Stimulated activated CD4-positive, alpha-beta T cell treated with anti-CD3 and anti-CD28 coated beads, Interleukin-4, amount 100 ng/mL, for 24 hours (primary cell): Measurements from ENCODE around the gene LRRC70.
"Not testable (repeated sequence)": the region's sequence is repeated elsewhere in the genome, so short reads cannot be mapped to it uniquely, and the experiment has no call there.

Source experiments
- DNase-seq: peaks from one replicate; pipeline ENCODE4 v3.0.0-alpha.2; 2020

The LRRC70 gene

GRCh38 chr5:62608529-62609511 is 30.2 kb downstream of the LRRC70 start:
- DNase-seq, result no peak

GRCh38 chr5:62614355-62614754 is 35.7 kb downstream of the LRRC70 start:
- no peak for DNase-seq

- DNase-seq, result no peak
Observed at GRCh38 chr5:62616615-62617277, 38.1 kb downstream of the LRRC70 start.

- DNase-seq, result no peak
Observed at GRCh38 chr5:62617943-62618342, 39.3 kb downstream of the LRRC70 start.

- no peak for DNase-seq
Observed at GRCh38 chr5:62620761-62621160, 42.1 kb downstream of the LRRC70 start.

- DNase-seq, result no peak
Observed at GRCh38 chr5:62621280-62621679, 42.7 kb downstream of the LRRC70 start.

- DNase-seq, result no peak
Observed at GRCh38 chr5:62623271-62623670, 44.7 kb downstream of the LRRC70 start.

- not testable (repeated sequence) for DNase-seq
Observed at GRCh38 chr5:62624436-62624835, 45.8 kb downstream of the LRRC70 start.

GRCh38 chr5:62626534-62626933 is 47.9 kb downstream of the LRRC70 start:
- no peak for DNase-seq

GRCh38 chr5:62627121-62627520 is 48.5 kb downstream of the LRRC70 start:
- DNase-seq, result no peak

GRCh38 chr5:62627901-62628300 is 49.3 kb downstream of the LRRC70 start:
- no peak for DNase-seq
